NB4 (cell line): ENCODE measurements around the gene MYOM3.

Experiments used
- DNase-seq: peaks from one replicate; pipeline ENCODE4 v3.0.0; 2010; ENCODE audit warnings: low read depth
- H3K4me3 ChIP-seq: one replicate; pipeline ENCODE4 v1.5.1; 2011; ENCODE audit warnings: mild to moderate bottlenecking, low read depth, low read length, moderate library complexity
- CTCF ChIP-seq: IDR thresholded peaks from one replicate; pipeline ENCODE4 v1.5.1; 2012; ENCODE audit warnings: low read depth, low read length
- MAX ChIP-seq: IDR thresholded peaks from 2 replicates; pipeline ENCODE4 v1.6.1; 2011; ENCODE audit warnings: low read depth, low read length
- MYC ChIP-seq: IDR thresholded peaks from 2 replicates; pipeline ENCODE4 v1.6.1; 2011; ENCODE audit warnings: low read depth, low read length
- POLR2A ChIP-seq: IDR thresholded peaks from 2 replicates; pipeline ENCODE4 v1.6.1; 2011; ENCODE audit warnings: mild to moderate bottlenecking; ENCODE audit not compliant: insufficient read length; ENCODE audit errors: extremely low read depth

MYOM3 gene

GRCh38 chr1:24123611-24124010, 11.7 kb upstream of the MYOM3 start:
- no peak for DNase-seq
- H3K4me3 ChIP-seq, result no peak overlapping the region
- TF ChIP-seq MYC (no peak), POLR2A (no peak)

GRCh38 chr1:24122776-24123175, 10.8 kb upstream of the MYOM3 start:
- H3K4me3 ChIP-seq, result no peak overlapping the region
- no peak for DNase-seq
- TF ChIP-seq MAX (no peak), MYC (no peak)

- no peak for DNase-seq
- TF ChIP-seq MAX, result no peak
- H3K4me3 ChIP-seq, result no peak overlapping the region
These were observed 9.5 kb upstream of the MYOM3 start for GRCh38 chr1:24121406-24121805.

- DNase-seq, result no peak
- TF ChIP-seq MYC, result no peak
- TF ChIP-seq CTCF, result no peak
- TF ChIP-seq POLR2A, result no peak
- TF ChIP-seq MAX, result no peak
These were observed 9.0 kb upstream of the MYOM3 start for GRCh38 chr1:24120965-24121364.

GRCh38 chr1:24119859-24120756, 8.2 kb upstream of the MYOM3 start:
- no peak overlapping the region for H3K4me3 ChIP-seq
- TF ChIP-seq CTCF (no peak), MYC (no peak), POLR2A (no peak), MAX (no peak)
- DNase-seq, result no peak

More at GRCh38 chr1:24120965-24121364, 9.0 kb upstream of the MYOM3 start:
- H3K4me3 ChIP-seq, result no peak overlapping the region

- no peak overlapping the region for H3K4me3 ChIP-seq
- DNase-seq, result no peak
- TF ChIP-seq CTCF (no peak), MAX (no peak), MYC (no peak), POLR2A (no peak)
These were observed 7.5 kb upstream of the MYOM3 start for GRCh38 chr1:24119489-24119858.

GRCh38 chr1:24118410-24119242, 6.7 kb upstream of the MYOM3 start:
- no peak overlapping the region for H3K4me3 ChIP-seq
- no peak for DNase-seq
- no peak for TF ChIP-seq POLR2A
- no peak for TF ChIP-seq CTCF
- no peak for TF ChIP-seq MYC
- TF ChIP-seq MAX, result no peak
